GM18861 (cell line): ENCODE results near the gene MAGEB18.

Experiments used
- ATAC-seq: cut with Tn5 transposase; IDR thresholded peaks from one replicate; pipeline ENCODE4 v1.9.1; 2021; ENCODE audit not compliant: unreplicated experiment

MAGEB18 gene

GRCh38 chrX:26138274-26138673 is at the start of gene MAGEB18:
MAGEB18 (plus strand) TSS chrX:26138343; CDS start chrX:26138986, 643 bp downstream.
- no peak for ATAC-seq

- no peak for ATAC-seq
These were observed 37.7 kb upstream of the MAGEB18 start for GRCh38 chrX:26100421-26100920.

GRCh38 chrX:26109142-26109541 is 29.0 kb upstream of the MAGEB18 start:
- no peak for ATAC-seq

- no peak for ATAC-seq
These were observed 7.9 kb downstream of the MAGEB18 start for GRCh38 chrX:26146024-26146423.

GRCh38 chrX:26160301-26160700 is 22.2 kb downstream of the MAGEB18 start, which contains the start of gene MAGEB6B:
MAGEB6B (plus strand) TSS chrX:26160601; CDS start chrX:26160601, 0 bp downstream.
- ATAC-seq = no peak
